IPS-20b (cell line): ENCODE results near the gene EXOC3L1.
A peak's percentile ranks its signal among the peaks of the same experiment; 100 is the strongest.

Experiments
- H3K27ac ChIP-seq: one replicate; pipeline ENCODE4 v1.5.1; 2013; ENCODE audit warnings: low read length
- H3K27me3 ChIP-seq: 2 replicates; pipeline ENCODE4 v1.6.1; 2013; ENCODE audit warnings: mild to moderate bottlenecking, low read length, inconsistent platforms; ENCODE audit not compliant: insufficient read depth
- H3K36me3 ChIP-seq: 2 replicates; pipeline ENCODE4 v1.6.1; 2013; ENCODE audit warnings: low read depth, mild to moderate bottlenecking, inconsistent platforms, low read length, moderate library complexity; ENCODE audit not compliant: insufficient read depth
- H3K4me1 ChIP-seq: 2 replicates; pipeline ENCODE4 v1.6.1; 2013; ENCODE audit warnings: mild to moderate bottlenecking, control low read depth, inconsistent platforms, low read length, moderate library complexity; ENCODE audit not compliant: insufficient read depth
- H3K4me3 ChIP-seq: 2 replicates; pipeline ENCODE4 v1.5.1; 2013; ENCODE audit warnings: mild to moderate bottlenecking, low read length, inconsistent platforms
- H3K9ac ChIP-seq: 2 replicates; pipeline ENCODE4 v1.6.1; 2013; ENCODE audit warnings: low read depth, mild to moderate bottlenecking, inconsistent platforms, low read length, moderate library complexity
- H3K9me3 ChIP-seq: 2 replicates; pipeline ENCODE4 v1.6.1; 2013; ENCODE audit warnings: mild to moderate bottlenecking, low read depth, low read length, inconsistent platforms; ENCODE audit not compliant: insufficient read depth

EXOC3L1 gene

GRCh38 chr16:67174706-67175231 lies 15.2 kb downstream of the EXOC3L1 start:
- no peaks in the 10 kb centered on the region for H3K36me3 ChIP-seq
- peaks cover 13% of the 10 kb centered on the region for H3K4me1 ChIP-seq
- no peaks in the 10 kb centered on the region for H3K9me3 ChIP-seq
- peaks cover 93% of the 10 kb centered on the region for H3K27me3 ChIP-seq
- peak overlapping the region; percentile 66; the same call in 1 of the 2 replicates for H3K4me3 ChIP-seq
- no peak overlapping the region for H3K9ac ChIP-seq
- H3K27ac ChIP-seq = no peak overlapping the region

GRCh38 chr16:67173808-67174705 lies 15.9 kb downstream of the EXOC3L1 start:
- peaks cover 13% of the 10 kb centered on the region for H3K4me1 ChIP-seq
- H3K9ac ChIP-seq = no peak overlapping the region
- H3K27ac ChIP-seq = no peak overlapping the region
- peak overlapping the region; percentile 66 for H3K4me3 ChIP-seq
- H3K9me3 ChIP-seq = no peaks in the 10 kb centered on the region
- no peaks in the 10 kb centered on the region for H3K36me3 ChIP-seq
- peaks cover 95% of the 10 kb centered on the region for H3K27me3 ChIP-seq

- H3K4me3 ChIP-seq = peak overlapping the region; percentile 66; the same call in 1 of the 2 replicates
- no peaks in the 10 kb centered on the region for H3K36me3 ChIP-seq
- no peak overlapping the region for H3K27ac ChIP-seq
- H3K9me3 ChIP-seq = no peaks in the 10 kb centered on the region
- no peak overlapping the region for H3K9ac ChIP-seq
- peaks cover 95% of the 10 kb centered on the region for H3K27me3 ChIP-seq
- H3K4me1 ChIP-seq = peaks cover 13% of the 10 kb centered on the region
Measured at GRCh38 chr16:67173323-67173722, 16.6 kb downstream of the EXOC3L1 start.

- no peaks in the 10 kb centered on the region for H3K36me3 ChIP-seq
- H3K27ac ChIP-seq = no peak overlapping the region
- no peaks in the 10 kb centered on the region for H3K9me3 ChIP-seq
- H3K27me3 ChIP-seq = peaks cover 98% of the 10 kb centered on the region
- peak overlapping the region; percentile 63 for H3K4me3 ChIP-seq
- peak overlapping the region; percentile 13; the same call in 1 of the 2 replicates for H3K9ac ChIP-seq
- peaks cover 9% of the 10 kb centered on the region for H3K4me1 ChIP-seq
Measured at GRCh38 chr16:67170949-67171649, 18.8 kb downstream of the EXOC3L1 start.

- H3K9me3 ChIP-seq = no peaks in the 10 kb centered on the region
- no peak within 1 kb of the TSS for H3K27ac ChIP-seq
- H3K4me3 ChIP-seq = peak within 1 kb of the TSS; percentile 63
- H3K36me3 ChIP-seq = no peaks in the 10 kb centered on the region
- H3K4me1 ChIP-seq = peaks cover 9% of the 10 kb centered on the region
- peaks cover 98% of the 10 kb centered on the region for H3K27me3 ChIP-seq
- H3K9ac ChIP-seq = peak within 1 kb of the TSS; percentile 13; the same call in 1 of the 2 replicates
Measured at GRCh38 chr16:67170168-67170948, 19.6 kb downstream of the EXOC3L1 start, which contains the start of gene NOL3. TSS of gene NOL3 (plus strand) at chr16:67170538.

- peaks cover 9% of the 10 kb centered on the region for H3K4me1 ChIP-seq
- no peak overlapping the region for H3K27ac ChIP-seq
Measured at GRCh38 chr16:67169642-67170167, 20.2 kb downstream of the EXOC3L1 start.

GRCh38 chr16:67169011-67169451 lies 20.9 kb downstream of the EXOC3L1 start:
- H3K9ac ChIP-seq = no peak overlapping the region
- peaks cover 98% of the 10 kb centered on the region for H3K27me3 ChIP-seq
- H3K9me3 ChIP-seq = peaks cover 5% of the 10 kb centered on the region; the same call in 1 of the 2 replicates
- peaks cover 9% of the 10 kb centered on the region for H3K4me1 ChIP-seq
- H3K4me3 ChIP-seq = peak overlapping the region; percentile 63
- H3K36me3 ChIP-seq = no peaks in the 10 kb centered on the region
- no peak overlapping the region for H3K27ac ChIP-seq

More at GRCh38 chr16:67169642-67170167, 20.2 kb downstream of the EXOC3L1 start:
- Histone ChIP-seq H3K36me3 (no peaks in the 10 kb centered on the region), H3K9ac (no peak overlapping the region), H3K27me3 (peaks cover 98% of the 10 kb centered on the region), H3K9me3 (peaks cover 4% of the 10 kb centered on the region; the same call in 1 of the 2 replicates), H3K4me3 (peak overlapping the region; percentile 63)

- H3K27ac ChIP-seq = no peak overlapping the region
Measured at GRCh38 chr16:67167588-67167987, 22.3 kb downstream of the EXOC3L1 start.

GRCh38 chr16:67166598-67167168 lies 23.3 kb downstream of the EXOC3L1 start:
- Histone ChIP-seq H3K9me3 (peaks cover 10% of the 10 kb centered on the region), H3K27ac (no peak overlapping the region), H3K36me3 (no peaks in the 10 kb centered on the region), H3K27me3 (peaks cover 98% of the 10 kb centered on the region), H3K9ac (no peak overlapping the region), H3K4me3 (no peak overlapping the region), H3K4me1 (peaks cover 4% of the 10 kb centered on the region)

More at GRCh38 chr16:67167588-67167987, 22.3 kb downstream of the EXOC3L1 start:
- Histone ChIP-seq H3K4me3 (no peak overlapping the region), H3K4me1 (peaks cover 4% of the 10 kb centered on the region), H3K9ac (no peak overlapping the region), H3K27me3 (peaks cover 98% of the 10 kb centered on the region), H3K9me3 (peaks cover 6% of the 10 kb centered on the region), H3K36me3 (no peaks in the 10 kb centered on the region)

GRCh38 chr16:67166110-67166547 lies 23.8 kb downstream of the EXOC3L1 start:
- no peak overlapping the region for H3K27ac ChIP-seq
- no peak overlapping the region for H3K9ac ChIP-seq
- H3K4me1 ChIP-seq = peaks cover 2% of the 10 kb centered on the region
- peaks cover 10% of the 10 kb centered on the region for H3K9me3 ChIP-seq
- H3K27me3 ChIP-seq = peaks cover 98% of the 10 kb centered on the region
- no peaks in the 10 kb centered on the region for H3K36me3 ChIP-seq
- no peak overlapping the region for H3K4me3 ChIP-seq
